ENCODE measurements around the gene SOHLH1. TPM values are rescaled to one million over a fixed set of nuclear protein-coding genes. Genes with fewer than 3 reads are reported as not detected.

Gene SOHLH1
- total RNA-seq (under 1 TPM; 0.50 to 0.99 TPM), polyA plus RNA-seq (ENCODE audit: insufficient read length in 2 of 2) (1 to 10 TPM in 1 of 2 donors, under 1 TPM in 1; 0.43 to 1.0 TPM)
- long read RNA-seq, donor 1: 0 reads
- long read RNA-seq, donor 2: 0 reads
- long read RNA-seq, donor 3: 0 reads
- long read RNA-seq, donor 4: 0 reads

- H3K9me3 ChIP-seq (ENCODE audit: control insufficient read depth, insufficient read depth, low read length): no peaks in the 10 kb centered on the region
- no peak for DNase-seq (ENCODE audit: low read depth in 4 of 6, low spot score in 6 of 6)
- WGBS (ENCODE audit: insufficient coverage): 83% methylated on average over 23 of the region's 30 CpGs
- H3K27me3 ChIP-seq (ENCODE audit: control insufficient read depth, insufficient read depth, low read length): peaks cover 19% of the 10 kb centered on the region
- H3K4me1 ChIP-seq (ENCODE audit: control insufficient read depth, insufficient read depth, low read length): peaks cover 24% of the 10 kb centered on the region
- no peak within 1 kb of the TSS for H3K4me3 ChIP-seq (ENCODE audit: low read depth, low read length)
- H3K36me3 ChIP-seq (ENCODE audit: control insufficient read depth, insufficient read depth, low read length): no peaks in the 10 kb centered on the region
- no peak within 1 kb of the TSS for H3K27ac ChIP-seq (ENCODE audit: low read depth, low read length)
These were observed at the start of gene SOHLH1 for GRCh38 chr9:135699440-135699839. SOHLH1 (minus strand) TSS chr9:135699481; CDS start chr9:135699467, 14 bp downstream.

GRCh38 chr9:135748676-135749075, 49.4 kb upstream of the SOHLH1 start:
- WGBS (ENCODE audit: insufficient coverage): 80% methylated on average over 16 of the region's 16 CpGs
- H3K36me3 ChIP-seq (ENCODE audit: control insufficient read depth, insufficient read depth, low read length): peaks cover 12% of the 10 kb centered on the region
- no peaks in the 10 kb centered on the region for H3K4me1 ChIP-seq (ENCODE audit: control insufficient read depth, insufficient read depth, low read length)
- H3K4me3 ChIP-seq (ENCODE audit: low read depth, low read length): no peak overlapping the region
- H3K9me3 ChIP-seq (ENCODE audit: control insufficient read depth, insufficient read depth, low read length): no peaks in the 10 kb centered on the region
- no peak for DNase-seq (ENCODE audit: low read depth in 4 of 6, low spot score in 6 of 6)
- H3K27ac ChIP-seq (ENCODE audit: low read depth, low read length): no peak overlapping the region
- no peaks in the 10 kb centered on the region for H3K27me3 ChIP-seq (ENCODE audit: control insufficient read depth, insufficient read depth, low read length)

- Histone ChIP-seq H3K9me3 (ENCODE audit: control insufficient read depth, insufficient read depth, low read length) (no peaks in the 10 kb centered on the region), H3K4me1 (ENCODE audit: control insufficient read depth, insufficient read depth, low read length) (no peaks in the 10 kb centered on the region), H3K4me3 (ENCODE audit: low read depth, low read length) (no peak overlapping the region), H3K27ac (ENCODE audit: low read depth, low read length) (no peak overlapping the region), H3K27me3 (ENCODE audit: control insufficient read depth, insufficient read depth, low read length) (no peaks in the 10 kb centered on the region), H3K36me3 (ENCODE audit: control insufficient read depth, insufficient read depth, low read length) (peaks cover 19% of the 10 kb centered on the region)
- 60% methylated on average over 13 of the region's 13 CpGs for WGBS (ENCODE audit: insufficient coverage)
- no peak for DNase-seq (ENCODE audit: low read depth in 4 of 6, low spot score in 6 of 6)
These were observed 48.0 kb upstream of the SOHLH1 start for GRCh38 chr9:135747311-135747710.

- H3K27me3 ChIP-seq (ENCODE audit: control insufficient read depth, insufficient read depth, low read length): no peaks in the 10 kb centered on the region
- WGBS (ENCODE audit: insufficient coverage): 74% methylated on average over 9 of the region's 9 CpGs
- H3K36me3 ChIP-seq (ENCODE audit: control insufficient read depth, insufficient read depth, low read length): peaks cover 22% of the 10 kb centered on the region
- no peak for DNase-seq (ENCODE audit: low read depth in 4 of 6, low spot score in 6 of 6)
- H3K9me3 ChIP-seq (ENCODE audit: control insufficient read depth, insufficient read depth, low read length): no peaks in the 10 kb centered on the region
- H3K27ac ChIP-seq (ENCODE audit: low read depth, low read length): no peak overlapping the region
- no peak overlapping the region for H3K4me3 ChIP-seq (ENCODE audit: low read depth, low read length)
- H3K4me1 ChIP-seq (ENCODE audit: control insufficient read depth, insufficient read depth, low read length): no peaks in the 10 kb centered on the region
These were observed 47.3 kb upstream of the SOHLH1 start for GRCh38 chr9:135746565-135746964.

GRCh38 chr9:135745686-135746324, 46.5 kb upstream of the SOHLH1 start:
- no peaks in the 10 kb centered on the region for H3K27me3 ChIP-seq (ENCODE audit: control insufficient read depth, insufficient read depth, low read length)
- WGBS (ENCODE audit: insufficient coverage): 80% methylated on average over 24 of the region's 24 CpGs
- no peak overlapping the region for H3K4me3 ChIP-seq (ENCODE audit: low read depth, low read length)
- H3K27ac ChIP-seq (ENCODE audit: low read depth, low read length): no peak overlapping the region
- no peaks in the 10 kb centered on the region for H3K9me3 ChIP-seq (ENCODE audit: control insufficient read depth, insufficient read depth, low read length)
- no peaks in the 10 kb centered on the region for H3K4me1 ChIP-seq (ENCODE audit: control insufficient read depth, insufficient read depth, low read length)
- H3K36me3 ChIP-seq (ENCODE audit: control insufficient read depth, insufficient read depth, low read length): peaks cover 28% of the 10 kb centered on the region
- DNase-seq (ENCODE audit: low read depth in 4 of 6, low spot score in 6 of 6): peak in 1 of 6 donors; percentile 17

- Histone ChIP-seq H3K36me3 (ENCODE audit: control insufficient read depth, insufficient read depth, low read length) (peaks cover 28% of the 10 kb centered on the region), H3K4me1 (ENCODE audit: control insufficient read depth, insufficient read depth, low read length) (no peaks in the 10 kb centered on the region), H3K27me3 (ENCODE audit: control insufficient read depth, insufficient read depth, low read length) (no peaks in the 10 kb centered on the region), H3K9me3 (ENCODE audit: control insufficient read depth, insufficient read depth, low read length) (no peaks in the 10 kb centered on the region), H3K27ac (ENCODE audit: low read depth, low read length) (no peak overlapping the region), H3K4me3 (ENCODE audit: low read depth, low read length) (no peak overlapping the region)
- DNase-seq (ENCODE audit: low read depth in 4 of 6, low spot score in 6 of 6): no peak
- 84% methylated on average over 21 of the region's 21 CpGs for WGBS (ENCODE audit: insufficient coverage)
These were observed 45.9 kb upstream of the SOHLH1 start for GRCh38 chr9:135745189-135745588.

GRCh38 chr9:135744333-135745070, 45.2 kb upstream of the SOHLH1 start:
- H3K36me3 ChIP-seq (ENCODE audit: control insufficient read depth, insufficient read depth, low read length): peaks cover 28% of the 10 kb centered on the region
- no peaks in the 10 kb centered on the region for H3K9me3 ChIP-seq (ENCODE audit: control insufficient read depth, insufficient read depth, low read length)
- H3K4me1 ChIP-seq (ENCODE audit: control insufficient read depth, insufficient read depth, low read length): no peaks in the 10 kb centered on the region
- no peak overlapping the region for H3K27ac ChIP-seq (ENCODE audit: low read depth, low read length)
- no peak for DNase-seq (ENCODE audit: low read depth in 4 of 6, low spot score in 6 of 6)
- 85% methylated on average over 33 of the region's 33 CpGs for WGBS (ENCODE audit: insufficient coverage)
- H3K27me3 ChIP-seq (ENCODE audit: control insufficient read depth, insufficient read depth, low read length): no peaks in the 10 kb centered on the region
- no peak overlapping the region for H3K4me3 ChIP-seq (ENCODE audit: low read depth, low read length)

- DNase-seq (ENCODE audit: low read depth in 4 of 6, low spot score in 6 of 6): no peak
- no peak overlapping the region for H3K27ac ChIP-seq (ENCODE audit: low read depth, low read length)
- H3K27me3 ChIP-seq (ENCODE audit: control insufficient read depth, insufficient read depth, low read length): no peaks in the 10 kb centered on the region
- no peaks in the 10 kb centered on the region for H3K9me3 ChIP-seq (ENCODE audit: control insufficient read depth, insufficient read depth, low read length)
- peaks cover 28% of the 10 kb centered on the region for H3K36me3 ChIP-seq (ENCODE audit: control insufficient read depth, insufficient read depth, low read length)
- no peaks in the 10 kb centered on the region for H3K4me1 ChIP-seq (ENCODE audit: control insufficient read depth, insufficient read depth, low read length)
- 84% methylated on average over 25 of the region's 25 CpGs for WGBS (ENCODE audit: insufficient coverage)
- H3K4me3 ChIP-seq (ENCODE audit: low read depth, low read length): no peak overlapping the region
These were observed 44.5 kb upstream of the SOHLH1 start for GRCh38 chr9:135743546-135744332.

GRCh38 chr9:135743021-135743420, 43.7 kb upstream of the SOHLH1 start:
- no peak for DNase-seq (ENCODE audit: low read depth in 4 of 6, low spot score in 6 of 6)
- H3K27me3 ChIP-seq (ENCODE audit: control insufficient read depth, insufficient read depth, low read length): no peaks in the 10 kb centered on the region
- H3K36me3 ChIP-seq (ENCODE audit: control insufficient read depth, insufficient read depth, low read length): peaks cover 28% of the 10 kb centered on the region
- H3K4me3 ChIP-seq (ENCODE audit: low read depth, low read length): no peak overlapping the region
- no peaks in the 10 kb centered on the region for H3K9me3 ChIP-seq (ENCODE audit: control insufficient read depth, insufficient read depth, low read length)
- H3K27ac ChIP-seq (ENCODE audit: low read depth, low read length): no peak overlapping the region
- peaks cover 3% of the 10 kb centered on the region for H3K4me1 ChIP-seq (ENCODE audit: control insufficient read depth, insufficient read depth, low read length)
- WGBS (ENCODE audit: insufficient coverage): 74% methylated on average over 14 of the region's 14 CpGs
